Activated T-cell treated with anti-CD3 and anti-CD28 coated beads, Interleukin-2, amount 50 U/mL, for 1 hour (primary cell): Measurements from ENCODE around the gene STPG3.

Experiments
- DNase-seq: peaks from one replicate; pipeline ENCODE4 v3.0.0-alpha.2; 2020

The STPG3 gene

GRCh38 chr9:137281345-137282116, 30.4 kb downstream of the STPG3 start:
- DNase-seq: no peak

GRCh38 chr9:137286975-137287383, 35.9 kb downstream of the STPG3 start:
- DNase-seq: no peak

- DNase-seq: no peak
Observed at GRCh38 chr9:137293094-137293481, 42.0 kb downstream of the STPG3 start.

GRCh38 chr9:137293482-137294090, 42.5 kb downstream of the STPG3 start:
- no peak for DNase-seq

GRCh38 chr9:137294091-137294680, 43.1 kb downstream of the STPG3 start:
- DNase-seq: no peak

GRCh38 chr9:137294681-137295237, 43.7 kb downstream of the STPG3 start:
- no peak for DNase-seq

- DNase-seq: peak; percentile 72
Observed at GRCh38 chr9:137295238-137295811, 44.2 kb downstream of the STPG3 start.

- no peak for DNase-seq
Observed at GRCh38 chr9:137295849-137296669, 45.0 kb downstream of the STPG3 start.

GRCh38 chr9:137296670-137297664, 45.9 kb downstream of the STPG3 start:
- no peak for DNase-seq

- DNase-seq: no peak
Observed at GRCh38 chr9:137297966-137298365, 46.9 kb downstream of the STPG3 start.

GRCh38 chr9:137298401-137299202, 47.5 kb downstream of the STPG3 start:
- DNase-seq: no peak

- DNase-seq: no peak
Observed at GRCh38 chr9:137299203-137299565, 48.1 kb downstream of the STPG3 start.

GRCh38 chr9:137299938-137300337, 48.9 kb downstream of the STPG3 start:
- DNase-seq: no peak

GRCh38 chr9:137300567-137301080, 49.5 kb downstream of the STPG3 start:
- DNase-seq: no peak

- peak; percentile 49 for DNase-seq
Observed at GRCh38 chr9:137301081-137301947, 50.2 kb downstream of the STPG3 start.

GRCh38 chr9:137302118-137302448, 51.0 kb downstream of the STPG3 start, which contains the start of gene NRARP:
Gene NRARP (minus strand): TSS chr9:137302271. CDS start chr9:137301928, 343 bp downstream.
- DNase-seq: peak; percentile 96

- DNase-seq: no peak
Observed at GRCh38 chr9:137302449-137303150, 51.5 kb downstream of the STPG3 start.
